Erythroblast (primary cell): Measurements from ENCODE around the gene PCDH15.

Experiments used
- DNase-seq, 2 experiments: peaks; one replicate each; lab custom pipeline; 2025; lab: John Stamatoyannopoulos, UW
- GATA1 ChIP-seq: IDR thresholded peaks from 2 replicates; pipeline ENCODE4 v1.6.1; 2011; ENCODE audit warnings: low read depth, mild to moderate bottlenecking, control low read depth, low read length, moderate library complexity
- POLR2A ChIP-seq: IDR thresholded peaks from 2 replicates; pipeline ENCODE4 v1.6.1; 2011; ENCODE audit warnings: mild to moderate bottlenecking, low read length

PCDH15 gene

GRCh38 chr10:54800741-54801421, at the start of gene PCDH15:
Gene PCDH15, minus strand, starts transcription at chr10:54801231. Its CDS starts 136,969 bp downstream, at chr10:54664262.
- TF ChIP-seq POLR2A: no peak
- no peak for TF ChIP-seq GATA1
- peak; percentile 1 for DNase-seq

- TF ChIP-seq POLR2A (no peak), GATA1 (no peak)
- DNase-seq: no peak
Measured at GRCh38 chr10:54843932-54844331, 42.9 kb upstream of the PCDH15 start.

- DNase-seq: no peak
- no peak for TF ChIP-seq POLR2A
- no peak for TF ChIP-seq GATA1
Measured at GRCh38 chr10:54843085-54843646, 42.1 kb upstream of the PCDH15 start.

GRCh38 chr10:54837479-54837878, 36.4 kb upstream of the PCDH15 start:
- TF ChIP-seq GATA1 (no peak), POLR2A (no peak)
- no peak for DNase-seq

GRCh38 chr10:54833029-54833428, 32.0 kb upstream of the PCDH15 start:
- DNase-seq: no peak
- TF ChIP-seq GATA1: no peak
- TF ChIP-seq POLR2A: no peak

- TF ChIP-seq POLR2A (no peak), GATA1 (no peak)
- no peak for DNase-seq
Measured at GRCh38 chr10:54826994-54827560, 26.0 kb upstream of the PCDH15 start.

- DNase-seq: no peak
- TF ChIP-seq GATA1: no peak
- TF ChIP-seq POLR2A: no peak
Measured at GRCh38 chr10:54815583-54815982, 14.6 kb upstream of the PCDH15 start.

GRCh38 chr10:54808186-54808935, 7.3 kb upstream of the PCDH15 start:
- TF ChIP-seq POLR2A (no peak), GATA1 (no peak)
- DNase-seq: no peak

- TF ChIP-seq GATA1: no peak
- no peak for DNase-seq
Measured at GRCh38 chr10:54799506-54799905, 1.5 kb downstream of the PCDH15 start.

GRCh38 chr10:54797636-54798321, 3.3 kb downstream of the PCDH15 start:
- DNase-seq: no peak
- TF ChIP-seq GATA1 (no peak), POLR2A (no peak)

GRCh38 chr10:54796881-54797280, 4.2 kb downstream of the PCDH15 start:
- no peak for DNase-seq
- TF ChIP-seq POLR2A (no peak), GATA1 (no peak)

GRCh38 chr10:54776622-54777021, 24.4 kb downstream of the PCDH15 start:
- DNase-seq: no peak
- no peak for TF ChIP-seq POLR2A
- no peak for TF ChIP-seq GATA1

- DNase-seq: no peak
- no peak for TF ChIP-seq GATA1
- TF ChIP-seq POLR2A: no peak
Measured at GRCh38 chr10:54772468-54773122, 28.4 kb downstream of the PCDH15 start.

GRCh38 chr10:54769051-54769450, 32.0 kb downstream of the PCDH15 start:
- TF ChIP-seq GATA1: no peak
- TF ChIP-seq POLR2A: no peak
- DNase-seq: no peak

GRCh38 chr10:54758791-54759190, 42.2 kb downstream of the PCDH15 start:
- DNase-seq: no peak
- TF ChIP-seq GATA1: no peak
- no peak for TF ChIP-seq POLR2A
